ENCODE data around the gene PDE8A. TPM values are rescaled to one million over a fixed set of nuclear protein-coding genes. Genes with fewer than 3 reads are reported as not detected.

The PDE8A gene
- total and polyA plus RNA-seq, 2 of the 4 experiments (the other 2 are of a cell fraction): 32.4 to 35.9 TPM

- CTCF ChIA-PET: no interaction called here
- TF ChIP-seq MAFK (IDR thresholded peaks at IDR 0.05; ENCODE audit: low read depth, low read length): no peak
- no peak overlapping the region for H3K27ac ChIP-seq (ENCODE audit: insufficient read depth, low read length)
- H3K4me3 ChIP-seq (ENCODE audit: insufficient read depth, low read depth, low read length): no peak overlapping the region
- H3K23ac ChIP-seq (ENCODE audit: low read depth, low read length): no peak overlapping the region
- H3K27me3 ChIP-seq (ENCODE audit: control insufficient read depth, insufficient read depth, low read length): no peaks in the 10 kb centered on the region
- no TSS peak for BruUV-seq (replicated peaks)
- no peak overlapping the region for H4K8ac ChIP-seq (ENCODE audit: low read depth in 2 of 2, low read length in 2 of 2)
- no peak overlapping the region for H2BK20ac ChIP-seq (ENCODE audit: low read depth, low read length)
- no peak overlapping the region for H3K14ac ChIP-seq (replicated peaks; ENCODE audit: low read depth, low read length)
- intact Hi-C loops (cut with micrococcal nuclease) (no loop called here), in situ Hi-C loops (cut with MboI; ENCODE audit: low sequenced_read_pairs) (no loop called here), dilution Hi-C loops (cut with HindIII; ENCODE audit: low sequenced_read_pairs, unreplicated experiment) (no loop called here)
- H2BK5ac ChIP-seq (ENCODE audit: low read depth, low read length, poor library complexity, severe bottlenecking): no peak overlapping the region
- no peaks in the 10 kb centered on the region for H3K4me1 ChIP-seq (ENCODE audit: control insufficient read depth, insufficient read depth, low read length)
- no peaks in the 10 kb centered on the region for H4K20me1 ChIP-seq (ENCODE audit: insufficient read depth, low read length)
- ATAC-seq (ENCODE audit: low read depth) (no peak), DNase-seq (no peak)
- H2AK9ac ChIP-seq (replicated peaks; ENCODE audit: low read depth, low read length, poor library complexity): no peak overlapping the region
- H2AFZ ChIP-seq (replicated peaks; ENCODE audit: low read length, poor library complexity): no peak overlapping the region
- H3K56ac ChIP-seq (ENCODE audit: extremely low read depth, insufficient read depth, low read length): no peak overlapping the region
- H3K9me1 ChIP-seq (ENCODE audit: insufficient read depth, low read length): peaks cover 16% of the 10 kb centered on the region
- H3K9ac ChIP-seq (ENCODE audit: low read depth, low read length): no peak overlapping the region
- H3K4ac ChIP-seq (ENCODE audit: low read depth, low read length): no peak overlapping the region
- no peak overlapping the region for H4K91ac ChIP-seq (ENCODE audit: insufficient read depth, low read depth, low read length)
- no peaks in the 10 kb centered on the region for H3K9me3 ChIP-seq (ENCODE audit: control insufficient read depth, insufficient read depth, low read length)
- H3K18ac ChIP-seq (ENCODE audit: low read depth, low read length): no peak overlapping the region
- no peak overlapping the region for H2BK120ac ChIP-seq (ENCODE audit: low read depth, low read length)
- H3K36me3 ChIP-seq (ENCODE audit: control insufficient read depth, insufficient read depth, low read length): peaks cover 15% of the 10 kb centered on the region
- H4K5ac ChIP-seq (ENCODE audit: low read depth, low read length): no peak overlapping the region
- H2BK15ac ChIP-seq (ENCODE audit: low read depth, low read length): no peak overlapping the region
- peaks cover 0 to 10% of the 10 kb centered on the region in 2 experiments; a peak in 2 of 4 replicates for H3K79me1 ChIP-seq (ENCODE audit: low read depth in 1 of 2, low read length in 2 of 2)
- H2AK5ac ChIP-seq (ENCODE audit: low read depth, low read length): no peak overlapping the region
- no CpG with 5 or more reads among the region's 2 CpGs for WGBS, 2 experiments (ENCODE audit: extremely low coverage in 2 of 2, insufficient read length in 1 of 2)
- POLR2A ChIA-PET (ENCODE audit: unreplicated experiment): no interaction called here
- no peak overlapping the region for H3K4me2 ChIP-seq (ENCODE audit: low read depth, low read length)
These were observed 122.9 kb downstream of the PDE8A start for GRCh38 chr15:85104584-85104983.
